Dedifferentiated amniotic fluid mesenchymal stem cell (primary cell): ENCODE measurements around the gene RBL2.
"Not testable (repeated sequence)": the region's sequence is repeated elsewhere in the genome, so short reads cannot be mapped to it uniquely, and the experiment has no call there.

Experiments used
- DNase-seq: peaks from one replicate; pipeline ENCODE4 v3.0.0-alpha.2; 2016; ENCODE audit errors: extremely low spot score

The RBL2 gene

GRCh38 chr16:53434377-53435065 lies at the start of gene RBL2:
TSS of gene RBL2 (plus strand) at chr16:53434471. CDS start at chr16:53434557, 86 bp downstream.
- peak; percentile 67 for DNase-seq

GRCh38 chr16:53384610-53385009 lies 49.7 kb upstream of the RBL2 start:
- DNase-seq = not testable (repeated sequence)

DNA sequence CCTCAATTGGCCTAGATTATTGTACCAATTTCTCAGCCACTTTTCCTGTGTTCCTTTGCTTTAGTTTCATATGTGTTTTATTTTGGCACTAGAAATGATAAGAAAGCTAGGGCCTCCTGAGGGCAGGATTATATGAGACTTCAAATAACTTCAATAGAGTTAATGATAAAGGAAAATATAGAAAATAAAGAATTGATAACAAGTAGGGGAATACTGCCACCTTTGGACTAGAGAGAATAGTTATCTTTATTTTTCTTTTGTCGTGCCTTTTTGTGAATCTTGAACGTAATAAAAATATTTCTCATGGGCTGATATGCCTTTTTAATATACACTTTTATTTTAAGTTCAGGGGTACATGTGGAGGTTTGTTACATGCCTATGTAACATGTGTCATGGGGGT lies 29.3 kb upstream of the RBL2 start:
- DNase-seq = no peak

GRCh38 chr16:53412549-53412948 lies 21.7 kb upstream of the RBL2 start:
- DNase-seq = no peak

DNA sequence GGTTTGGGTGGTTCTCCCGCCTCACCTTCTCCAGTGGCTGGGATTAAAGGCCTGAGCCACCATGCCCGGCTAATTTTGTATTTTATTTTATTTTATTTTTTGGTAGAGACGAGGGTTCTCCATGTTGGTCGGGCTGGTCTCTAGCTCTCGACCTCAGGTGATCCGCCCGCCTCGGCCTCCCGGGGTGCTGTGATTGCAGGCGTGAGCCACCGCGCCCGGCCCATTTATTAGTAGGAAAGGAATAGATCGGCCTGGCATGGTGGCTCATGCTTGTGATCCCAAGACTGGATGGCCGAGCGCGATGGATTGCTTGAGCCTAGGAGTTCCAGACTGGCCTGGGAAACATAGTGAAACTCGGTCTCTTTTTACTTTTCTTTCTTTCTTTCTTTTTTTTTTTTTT lies 20.4 kb upstream of the RBL2 start:
- DNase-seq = no peak

- no peak for DNase-seq
These were observed 19.9 kb upstream of the RBL2 start for GRCh38 chr16:53414381-53414780.

DNA sequence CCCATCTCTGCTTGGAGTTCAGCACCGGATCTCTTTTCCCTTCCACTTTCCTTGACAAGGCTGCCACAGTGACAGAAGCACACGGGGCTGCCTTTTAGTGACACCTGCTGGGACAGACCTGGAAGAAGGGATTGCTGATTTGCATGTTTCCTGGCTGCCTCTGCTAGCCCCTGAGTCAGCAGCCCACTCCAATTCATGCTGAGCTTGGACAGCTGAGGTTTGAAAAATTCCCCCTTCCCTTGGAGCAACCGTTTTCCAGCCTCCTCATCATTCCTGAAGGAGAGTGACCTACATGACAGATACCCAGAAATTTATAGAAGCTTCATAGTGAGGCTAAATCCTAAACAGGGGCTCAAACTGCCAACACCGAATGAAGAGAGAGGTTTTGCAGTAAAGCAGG lies 18.8 kb upstream of the RBL2 start:
- DNase-seq = no peak

DNA sequence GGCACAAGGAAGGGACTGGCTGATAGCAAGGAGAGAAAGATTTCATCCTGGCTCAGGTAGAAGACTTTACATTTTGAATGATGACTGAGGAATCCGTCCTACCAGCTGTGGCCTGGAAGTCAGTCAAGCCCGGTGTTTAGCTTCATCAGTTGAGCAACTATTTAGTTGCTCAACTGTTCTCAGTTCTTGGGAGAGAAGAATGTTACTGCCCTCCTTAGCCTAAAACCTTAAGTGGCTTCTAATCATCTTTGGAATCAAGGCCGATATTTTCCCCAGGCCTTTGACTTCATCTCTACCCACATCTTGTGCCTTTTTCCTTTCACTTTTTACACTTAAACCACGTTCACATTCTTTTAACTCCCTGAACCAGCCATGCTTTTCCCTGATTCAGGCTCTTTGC lies 17.3 kb upstream of the RBL2 start:
- no peak for DNase-seq

- DNase-seq = no peak
These were observed 16.3 kb upstream of the RBL2 start for GRCh38 chr16:53417976-53418375.

DNA sequence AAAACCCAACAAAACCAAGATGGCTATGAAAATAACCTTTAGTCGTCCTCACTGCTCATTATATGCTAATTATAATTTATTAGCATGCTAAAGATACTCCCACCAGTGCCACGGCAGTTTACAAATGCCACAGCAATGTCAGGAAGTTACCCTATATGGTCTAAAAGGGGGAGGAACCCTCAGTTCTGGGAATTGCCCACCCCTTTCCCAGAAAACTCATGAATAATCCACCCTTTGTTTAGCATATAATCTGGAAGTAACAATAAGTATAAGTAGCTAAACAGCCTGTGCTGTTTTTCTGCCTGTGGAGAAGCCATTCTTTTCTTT lies 14.9 kb upstream of the RBL2 start:
- DNase-seq = not testable (repeated sequence)

DNA sequence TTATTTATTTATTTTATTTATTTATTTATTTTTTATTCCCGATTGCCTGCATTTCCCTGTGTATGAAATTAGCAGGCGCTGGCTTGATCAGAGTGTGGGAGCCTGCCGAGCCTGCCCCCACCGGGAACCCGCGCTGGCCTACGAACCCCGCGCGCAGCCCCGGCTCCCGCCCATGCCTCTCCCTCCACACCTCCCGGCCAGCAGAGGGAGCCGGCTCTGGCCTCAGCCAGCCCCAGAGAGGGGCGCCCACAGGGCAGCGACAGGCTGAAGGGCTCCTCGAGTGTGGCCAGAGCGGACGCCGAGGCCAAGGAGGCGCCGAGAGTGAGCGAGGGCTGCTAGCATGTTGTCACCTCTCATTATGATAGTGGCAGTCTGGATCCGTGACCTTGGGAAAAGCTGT lies 13.0 kb upstream of the RBL2 start:
- no peak for DNase-seq

DNA sequence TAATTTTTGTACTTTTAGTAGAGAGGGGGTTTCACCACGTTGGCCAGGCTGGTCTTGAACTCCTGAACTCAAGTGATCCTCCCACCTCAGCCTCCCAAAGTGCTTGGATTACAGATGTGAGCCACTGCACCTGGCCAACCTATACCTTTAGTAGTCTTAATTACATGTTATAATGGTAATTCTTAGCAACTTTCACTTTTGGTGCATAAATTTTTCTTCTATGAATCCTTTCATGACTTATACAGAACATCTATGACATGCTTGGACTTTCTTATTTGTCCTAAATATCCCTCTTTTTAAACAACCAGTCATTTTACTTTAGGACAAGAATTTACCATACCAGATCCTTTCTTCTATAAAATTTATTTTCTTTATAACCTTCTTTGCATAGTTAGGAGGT lies 10.3 kb upstream of the RBL2 start:
- DNase-seq = not testable (repeated sequence)

DNA sequence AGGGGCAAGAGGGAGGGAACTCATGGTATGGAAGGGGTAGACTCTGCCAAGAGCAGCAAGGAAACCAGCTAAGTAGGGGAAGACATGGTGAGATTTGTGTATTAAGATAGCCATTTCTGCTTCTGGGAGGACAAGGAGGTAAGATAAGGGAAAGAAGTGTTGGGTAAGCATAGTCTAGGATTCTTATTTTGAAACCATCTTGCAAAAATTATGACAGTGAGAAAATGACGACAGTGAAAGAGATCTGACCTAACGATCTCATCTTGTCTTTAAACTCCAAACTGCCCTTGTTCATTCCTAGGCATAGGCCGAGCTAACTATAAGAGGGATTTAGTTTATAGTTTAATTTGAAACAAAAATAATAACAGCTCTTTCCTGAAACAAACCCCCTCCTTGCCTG lies 5.6 kb upstream of the RBL2 start:
- DNase-seq = no peak

DNA sequence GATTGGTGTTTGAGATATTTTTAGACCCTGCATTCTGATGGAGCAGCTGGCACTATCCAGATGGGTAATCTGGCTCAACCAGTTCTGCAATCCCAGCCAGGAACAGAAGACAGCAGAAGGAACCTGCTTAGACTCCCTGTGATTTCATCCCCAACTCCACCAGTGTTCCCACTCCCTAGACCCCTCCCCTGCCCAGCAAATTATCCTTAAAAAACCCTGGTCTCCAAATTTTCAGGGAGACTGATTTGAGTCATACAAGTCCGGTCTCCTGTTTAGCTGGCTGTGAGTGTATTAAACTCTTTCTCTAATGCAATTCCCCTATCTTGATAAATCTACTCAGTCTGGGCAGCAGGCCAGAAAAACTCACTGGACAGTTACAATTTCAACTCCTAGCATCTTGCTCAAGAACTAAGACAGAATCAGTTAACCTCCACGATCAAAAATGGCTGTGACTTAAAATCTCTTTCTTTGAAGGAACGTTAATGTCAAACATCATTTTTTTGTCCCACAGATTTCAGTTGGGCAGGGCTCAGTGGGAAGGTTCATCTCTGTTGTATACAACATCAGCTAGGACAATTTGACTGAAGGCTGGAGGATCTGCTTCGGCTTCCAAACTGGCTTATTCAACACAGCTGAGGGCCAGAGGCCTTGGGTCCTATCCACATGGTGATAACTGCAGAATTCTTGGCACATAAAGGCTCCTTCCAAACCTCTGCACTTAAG lies 4.9 kb upstream of the RBL2 start:
- DNase-seq = no peak

GRCh38 chr16:53430363-53430762 lies 3.9 kb upstream of the RBL2 start:
- DNase-seq = no peak

DNA sequence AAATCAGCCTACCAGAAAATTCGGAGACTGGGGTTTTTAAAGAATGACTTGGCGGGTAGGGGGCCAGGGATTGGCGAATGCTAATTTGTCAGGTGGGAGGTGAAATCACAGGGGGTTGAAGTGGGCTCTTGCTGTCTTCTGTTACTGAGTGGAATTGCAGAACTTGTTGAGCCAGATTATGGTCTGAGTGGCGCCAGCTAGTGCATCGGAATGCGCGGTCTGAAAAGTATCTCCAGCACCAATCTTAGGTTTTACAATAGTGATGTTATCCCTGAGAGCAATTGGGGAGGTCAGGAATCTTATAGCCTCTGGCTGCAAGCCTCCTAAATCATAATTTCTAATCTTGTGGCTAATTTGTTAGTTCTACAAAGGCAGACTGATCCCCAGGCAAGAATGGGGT lies 762 bp upstream of the RBL2 start:
- DNase-seq = no peak

DNA sequence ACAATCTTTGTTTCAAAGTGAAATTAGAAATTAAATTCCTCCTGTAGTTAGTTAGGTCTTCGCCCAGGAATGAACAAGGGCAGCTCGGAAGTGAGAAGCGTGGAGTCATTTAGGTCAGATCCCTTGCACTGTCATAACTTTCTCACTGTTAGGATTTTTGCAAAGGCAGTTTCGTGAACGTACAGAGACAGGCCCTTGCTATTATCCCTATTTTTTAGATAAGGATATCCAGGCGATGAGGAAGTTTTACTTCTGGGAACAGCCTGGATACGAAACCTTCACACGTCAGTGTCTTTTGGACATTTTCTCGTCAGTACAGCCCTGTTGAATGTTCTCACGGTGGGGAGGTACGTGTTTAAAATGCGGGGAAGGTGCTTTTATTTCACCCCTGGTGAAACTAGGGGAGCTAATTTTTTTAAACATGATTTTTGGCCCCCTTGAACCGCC lies 318 bp upstream of the RBL2 start:
- no peak for DNase-seq

DNA sequence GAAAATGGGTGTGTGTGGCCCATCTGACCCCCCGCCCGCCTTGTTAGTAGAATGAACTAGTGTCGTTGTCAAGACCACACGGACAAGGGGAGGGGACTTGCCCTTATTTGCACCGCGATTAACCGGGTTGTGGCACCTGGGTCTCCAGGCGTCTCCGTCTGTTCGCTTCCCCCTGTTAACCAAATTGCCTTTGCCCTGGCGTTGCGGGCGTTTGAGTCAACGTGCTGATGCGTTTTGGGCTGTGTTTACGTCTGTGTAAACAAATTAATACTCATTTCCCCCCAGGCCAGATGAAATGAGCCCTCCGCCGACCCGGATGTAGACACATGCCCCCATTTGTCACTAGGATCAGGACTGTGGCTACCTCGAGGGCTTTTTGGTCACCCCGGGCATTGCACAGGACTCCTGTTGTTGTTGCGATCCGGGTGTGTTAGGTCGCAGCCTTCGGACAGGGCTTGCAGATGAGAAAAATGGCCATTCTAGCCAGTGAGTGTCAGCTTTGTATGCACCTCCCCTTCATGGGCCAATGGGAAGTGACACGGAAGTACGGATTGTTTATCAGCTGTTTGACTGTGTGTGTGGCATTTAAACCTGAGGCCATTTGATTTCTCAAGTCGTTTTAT lies 906 bp downstream of the RBL2 start:
- peak; percentile 84 for DNase-seq

DNA sequence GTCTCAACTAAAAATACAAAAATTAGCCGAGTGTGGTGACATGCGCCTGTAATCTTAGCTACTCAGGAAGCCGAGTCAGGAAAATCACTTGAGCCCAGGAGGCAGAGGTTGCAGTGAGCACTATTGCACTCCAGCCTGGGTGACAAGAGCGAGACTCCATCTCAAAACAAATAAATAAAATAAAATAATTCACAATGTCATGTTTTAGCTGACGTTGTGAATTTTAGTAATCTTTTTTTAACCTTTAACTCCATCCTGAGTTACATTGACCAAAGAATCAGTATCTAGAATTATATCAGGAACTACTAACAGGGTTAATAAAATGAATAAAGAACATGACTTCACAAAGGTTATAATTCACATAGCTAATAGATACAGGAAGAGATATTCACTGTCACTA lies 5.9 kb downstream of the RBL2 start:
- no peak for DNase-seq

DNA sequence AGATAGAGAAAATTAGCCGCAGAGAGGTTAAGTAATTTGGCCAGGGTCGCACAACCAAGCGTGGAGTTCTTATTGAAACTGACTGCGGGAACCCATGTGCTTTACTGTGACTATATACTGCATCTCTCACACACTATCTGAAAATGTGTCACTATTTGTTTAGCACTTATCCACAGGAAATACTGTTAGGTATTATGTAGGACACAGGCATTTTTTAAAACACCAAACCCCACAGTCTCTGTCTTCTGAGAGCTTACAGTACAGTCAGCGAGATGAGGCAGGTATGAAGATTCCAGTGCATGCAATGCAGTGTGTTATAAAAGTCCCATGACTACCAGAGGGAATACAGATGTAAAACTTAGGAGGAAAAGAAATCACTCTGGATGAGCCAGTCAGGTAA lies 11.3 kb downstream of the RBL2 start:
- DNase-seq = no peak

DNA sequence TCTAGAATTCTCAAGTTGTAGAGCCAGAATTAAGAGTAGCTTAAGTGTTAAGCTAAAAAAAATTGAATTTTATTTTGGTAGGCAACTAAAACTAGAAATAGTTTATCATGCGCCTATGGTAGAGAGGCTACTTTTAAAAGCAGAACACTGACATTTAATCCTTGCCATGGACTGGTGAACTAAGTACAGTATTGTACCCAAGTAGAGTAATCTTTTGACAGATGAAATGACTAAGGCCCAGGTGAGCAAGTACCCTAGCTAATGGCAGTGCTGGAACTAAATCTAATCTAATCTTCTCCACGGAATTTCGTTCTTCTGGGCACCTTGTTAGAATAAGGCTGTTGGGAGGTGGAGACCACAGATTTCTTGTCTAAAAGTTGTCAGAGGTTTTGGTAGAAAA lies 11.8 kb downstream of the RBL2 start:
- no peak for DNase-seq

- DNase-seq = no peak
These were observed 15.7 kb downstream of the RBL2 start for GRCh38 chr16:53449816-53450517.

- DNase-seq = no peak
These were observed 19.7 kb downstream of the RBL2 start for GRCh38 chr16:53453928-53454327.
